ENCODE data around the gene USP48. TPM values are rescaled to one million over a fixed set of nuclear protein-coding genes. Genes with fewer than 3 reads are reported as not detected.

Gene USP48
- total RNA-seq, 4 donors from 2014 or later = 35.4 to 198 (median 50.7) TPM

GRCh38 chr1:21816602-21817302 lies 33.8 kb upstream of the USP48 start:
- Histone ChIP-seq H3K36me3 (no peaks in the 10 kb centered on the region), H3K27me3 (no peaks in the 10 kb centered on the region), H3K4me1 (peaks cover 0 to 13% (median 2%) of the 10 kb centered on the region in 4 donors), H3K27ac (no peak overlapping the region), H3K9me3 (no peaks in the 10 kb centered on the region), H3K4me3 (no peak overlapping the region)
- no peak for TF ChIP-seq POLR2A (IDR thresholded peaks at IDR 0.05)
- no peak for TF ChIP-seq CTCF (IDR thresholded peaks at IDR 0.05)
- peak in 1 of 3 donors; percentile 60 for DNase-seq

- no peak overlapping the region for H3K4me3 ChIP-seq
- peaks cover 0 to 13% (median 2%) of the 10 kb centered on the region in 4 donors for H3K4me1 ChIP-seq
- no peaks in the 10 kb centered on the region for H3K9me3 ChIP-seq
- no peaks in the 10 kb centered on the region for H3K27me3 ChIP-seq
- TF ChIP-seq POLR2A (IDR thresholded peaks at IDR 0.05) (no peak), CTCF (IDR thresholded peaks at IDR 0.05) (no peak)
- H3K27ac ChIP-seq = peak overlapping the region in 2 of 4 donors; percentile 9 to 57
- DNase-seq = peak in 2 of 3 donors; percentile 49 to 58
- H3K36me3 ChIP-seq = no peaks in the 10 kb centered on the region
Observed at GRCh38 chr1:21815724-21816321, 32.9 kb upstream of the USP48 start.

- TF ChIP-seq POLR2A (IDR thresholded peaks at IDR 0.05) = no peak
- no peak for TF ChIP-seq CTCF (IDR thresholded peaks at IDR 0.05)
- peak overlapping the region in 2 of 4 donors; percentile 38 to 57 for H3K27ac ChIP-seq
- peaks cover 0 to 13% (median 2%) of the 10 kb centered on the region in 4 donors for H3K4me1 ChIP-seq
- no peak for DNase-seq
- H3K27me3 ChIP-seq = no peaks in the 10 kb centered on the region
- no peaks in the 10 kb centered on the region for H3K9me3 ChIP-seq
- H3K36me3 ChIP-seq = no peaks in the 10 kb centered on the region
- H3K4me3 ChIP-seq = peak overlapping the region in 2 of 4 donors; percentile 35 to 40
Observed at GRCh38 chr1:21814981-21815582, 32.1 kb upstream of the USP48 start.

GRCh38 chr1:21814241-21814918 lies 31.4 kb upstream of the USP48 start:
- Histone ChIP-seq H3K4me1 (peaks cover 0 to 13% (median 2%) of the 10 kb centered on the region in 4 donors), H3K27ac (peak overlapping the region in 2 of 4 donors; percentile 38 to 57), H3K9me3 (no peaks in the 10 kb centered on the region), H3K27me3 (no peaks in the 10 kb centered on the region), H3K36me3 (no peaks in the 10 kb centered on the region), H3K4me3 (peak overlapping the region; percentile 35 to 53 (median 40))
- DNase-seq = peak in 2 of 3 donors; percentile 36 to 59
- no peak for TF ChIP-seq POLR2A (IDR thresholded peaks at IDR 0.05)
- peak; percentile 32 to 73 (median 44) for TF ChIP-seq CTCF (IDR thresholded peaks at IDR 0.05)

GRCh38 chr1:21813542-21813941 lies 30.6 kb upstream of the USP48 start:
- DNase-seq = no peak
- Histone ChIP-seq H3K36me3 (no peaks in the 10 kb centered on the region), H3K9me3 (no peaks in the 10 kb centered on the region), H3K4me1 (peaks cover 0 to 10% (median 2%) of the 10 kb centered on the region in 4 donors), H3K27me3 (no peaks in the 10 kb centered on the region), H3K27ac (no peak overlapping the region), H3K4me3 (no peak overlapping the region)
- TF ChIP-seq CTCF (IDR thresholded peaks at IDR 0.05) (no peak), POLR2A (IDR thresholded peaks at IDR 0.05) (no peak)

Measured in Peyer's patch (tissue), 4 donors.